GM12864 (cell line): Measurements from ENCODE around the gene LRRC30.

Experiments
- DNase-seq: peaks from one replicate; pipeline ENCODE4 v3.0.0-alpha.2; 2011; ENCODE audit warnings: low read depth
- H3K4me3 ChIP-seq: 2 replicates; pipeline ENCODE4 v1.5.1; 2011; ENCODE audit warnings: mild to moderate bottlenecking, low read depth, low read length, control low read depth
- CTCF ChIP-seq: IDR thresholded peaks from 2 replicates; pipeline ENCODE4 v1.5.1; 2011; ENCODE audit warnings: low read depth, mild to moderate bottlenecking, moderate library complexity, low read length, control low read depth, inconsistent platforms; ENCODE audit errors: missing control alignments

Gene LRRC30

GRCh38 chr18:7230626-7231349 lies at the start of gene LRRC30:
LRRC30 (plus strand) TSS chr18:7231089; CDS start chr18:7231139, 50 bp downstream.
- TF ChIP-seq CTCF: no peak
- no peak within 1 kb of the TSS for H3K4me3 ChIP-seq
- DNase-seq: no peak

GRCh38 chr18:7185701-7186100 lies 45.2 kb upstream of the LRRC30 start:
- no peak overlapping the region for H3K4me3 ChIP-seq
- DNase-seq: no peak
- TF ChIP-seq CTCF: no peak

- no peak overlapping the region for H3K4me3 ChIP-seq
- DNase-seq: no peak
- TF ChIP-seq CTCF: no peak
These were observed 40.2 kb upstream of the LRRC30 start for GRCh38 chr18:7190547-7191156.

- no peak overlapping the region for H3K4me3 ChIP-seq
- no peak for TF ChIP-seq CTCF
- DNase-seq: no peak
These were observed 39.2 kb upstream of the LRRC30 start for GRCh38 chr18:7191736-7192135.

- no peak for DNase-seq
- no peak for TF ChIP-seq CTCF
- no peak overlapping the region for H3K4me3 ChIP-seq
These were observed 35.6 kb upstream of the LRRC30 start for GRCh38 chr18:7195266-7195665.

- no peak for TF ChIP-seq CTCF
- DNase-seq: no peak
- H3K4me3 ChIP-seq: no peak overlapping the region
These were observed 34.5 kb upstream of the LRRC30 start for GRCh38 chr18:7196421-7196820.

GRCh38 chr18:7197854-7198253 lies 33.0 kb upstream of the LRRC30 start:
- TF ChIP-seq CTCF: no peak
- H3K4me3 ChIP-seq: no peak overlapping the region
- DNase-seq: no peak
